B cell (primary cell): ENCODE data around the gene DCTN4. TPM values are rescaled to one million over a fixed set of nuclear protein-coding genes. Genes with fewer than 3 reads are reported as not detected.

Experiments used
- ATAC-seq: fragments of 200-7000 bp; cut with Tn5 transposase; one replicate; pipeline ENCODE4 v1.10.0; 2021; ENCODE audit warnings: low read depth, mild to moderate bottlenecking, moderate number of reproducible peaks, moderate library complexity
- CTCF ChIA-PET: fragments of 350-600 bp; sonication (Branson Sonifier 250); formaldehyde crosslinking; loops from one replicate; lab custom pipeline; 2021; ENCODE audit warnings: antibody characterized with exemption, inconsistent platforms; lab: Charles Lee
- POLR2A ChIA-PET: fragments of 350-600 bp; sonication (Branson Sonifier 250); formaldehyde crosslinking; loops from one replicate; lab custom pipeline; 2021; ENCODE audit warnings: antibody characterized with exemption; lab: Charles Lee
- DNase-seq: peaks from one replicate; pipeline ENCODE4 v3.0.0; 2013
- H2AFZ ChIP-seq: 2 replicates; pipeline ENCODE4 v1.6.1; 2012; ENCODE audit warnings: mild to moderate bottlenecking, low read depth, low read length; ENCODE audit not compliant: insufficient read depth, poor library complexity, severe bottlenecking
- H3K27ac ChIP-seq, 2 donors: 1 replicate in 1 of 2; 2 replicates in 1 of 2; pipeline ENCODE4 v1.5.1; 2012 to 2013; ENCODE audit warnings: low read length in 2 of 2, mild to moderate bottlenecking in 2 of 2, moderate library complexity in 1 of 2
- H3K27me3 ChIP-seq, 4 experiments: fragments of 200-600 bp in 1 of 4; sonication (generic) in 1 of 4; replicated peaks in 1 of 4; 1 replicate in 2 of 4; 2 replicates in 2 of 4; pipeline versions ENCODE4 v1.6.1 to v1.7.0; 2013 to 2016; ENCODE audit warnings: low read length in 3 of 4, mild to moderate bottlenecking in 2 of 4, mixed read lengths in 1 of 4, moderate library complexity in 1 of 4; ENCODE audit not compliant: insufficient read depth in 4 of 4, control insufficient read depth in 3 of 4; ENCODE audit errors: control extremely low read depth in 1 of 4
- H3K36me3 ChIP-seq, 2 experiments: replicated peaks in 1 of 2; 1 replicate in 1 of 2; 2 replicates in 1 of 2; pipeline versions ENCODE4 v1.6.1 to v1.7.1; 2013; ENCODE audit warnings: low read length in 1 of 2; ENCODE audit not compliant: insufficient read depth in 2 of 2, control insufficient read depth in 1 of 2; ENCODE audit errors: control extremely low read depth in 1 of 2, extremely low read depth in 1 of 2
- H3K4me1 ChIP-seq, 2 donors: fragments of 200-600 bp in 1 of 2; sonication (generic) in 1 of 2; 1 replicate in 1 of 2; 2 replicates in 1 of 2; pipeline versions ENCODE4 v1.5.1 to v1.6.1; 2013 to 2017; ENCODE audit warnings: low read length in 2 of 2; ENCODE audit not compliant: control insufficient read depth in 2 of 2, insufficient read depth in 2 of 2
- H3K4me2 ChIP-seq: replicated peaks from 2 replicates; pipeline ENCODE3; 2012; ENCODE audit warnings: mild to moderate bottlenecking, low read depth, low read length; ENCODE audit not compliant: poor library complexity, severe bottlenecking
- H3K4me3 ChIP-seq, 5 experiments: fragments of 200-600 bp in 1 of 5; sonication (generic) in 1 of 5; 1 replicate in 3 of 5; 2 replicates in 2 of 5; pipeline versions ENCODE4 v1.5.1 to v1.7.0; 2011 to 2016; ENCODE audit warnings: low read length in 4 of 5, mild to moderate bottlenecking in 4 of 5, low read depth in 2 of 5, control low read depth in 1 of 5, moderate library complexity in 1 of 5; ENCODE audit not compliant: insufficient read depth in 1 of 5; ENCODE audit errors: control extremely low read depth in 1 of 5, extremely low read depth in 1 of 5
- H3K79me2 ChIP-seq: fragments of 200-600 bp; sonication (generic); one replicate; pipeline ENCODE4 v1.6.0; 2016; ENCODE audit warnings: low read length; ENCODE audit not compliant: control insufficient read depth, insufficient read depth
- H3K9ac ChIP-seq: fragments of 200-600 bp; sonication (generic); 2 replicates; pipeline ENCODE4 v1.6.1; 2017; ENCODE audit warnings: mild to moderate bottlenecking, low read length, moderate library complexity
- H3K9me3 ChIP-seq, 3 donors: one replicate each; pipeline versions ENCODE4 v1.6.1 to v1.7.1; 2013; ENCODE audit warnings: low read length in 2 of 3; ENCODE audit not compliant: control insufficient read depth in 2 of 3, insufficient read depth in 1 of 3; ENCODE audit errors: control extremely low read depth in 1 of 3
- H4K20me1 ChIP-seq: 2 replicates; pipeline ENCODE4 v1.6.0; 2012; ENCODE audit warnings: mild to moderate bottlenecking, low read length; ENCODE audit not compliant: insufficient read depth, control insufficient read depth, poor library complexity, severe bottlenecking
- H3K27ac Mint-ChIP-seq: one replicate; pipeline ENCODE4 v1.8.0; 2021; ENCODE audit warnings: mixed read lengths
- H3K27me3 Mint-ChIP-seq: one replicate; pipeline ENCODE4 v1.8.0; 2021; ENCODE audit warnings: mixed read lengths
- H3K4me1 Mint-ChIP-seq: one replicate; pipeline ENCODE4 v1.8.0; 2021; ENCODE audit warnings: mixed read lengths
- H3K4me3 Mint-ChIP-seq: one replicate; pipeline ENCODE4 v1.8.0; 2021; ENCODE audit warnings: mixed read lengths
- H3K9me3 Mint-ChIP-seq: one replicate; pipeline ENCODE4 v1.8.0; 2022; ENCODE audit warnings: mixed read lengths; ENCODE audit not compliant: insufficient read depth
- EZH2 ChIP-seq: IDR thresholded peaks from 2 replicates; pipeline ENCODE4 v1.6.1; 2012; ENCODE audit warnings: borderline replicate concordance, low read depth, mild to moderate bottlenecking, moderate library complexity, low read length; ENCODE audit not compliant: insufficient read depth, poor library complexity, severe bottlenecking
- WGBS: methylation state at CpG from one replicate; pipeline ENCODE4 v1.1.5; 2013; ENCODE audit warnings: missing lambda C conversion rate; ENCODE audit not compliant: insufficient coverage; 5-methylcytosine and 5-hydroxymethylcytosine counted together
- intact Hi-C: fragments of 100-400 bp; cut with micrococcal nuclease; formaldehyde crosslinking; loops from one replicate; pipeline ENCODE4 v1.10.0; 2022
- polyA plus RNA-seq: library from polyadenylated mRNA; depleted of rRNA; stranded (reverse); fragments of >200 nt; gene quantifications from 2 replicates; pipeline ENCODE4 v1.2.3, GENCODE V29; 2012
- total RNA-seq, 2 donors: library from RNA; stranded (reverse); fragments of 120-200 nt in 1 of 2; gene quantifications; 1 replicate in 1 of 2; 2 replicates in 1 of 2; pipeline versions ENCODE4 v1.2.3 to v1.2.4, GENCODE V29; 2013 to 2022
- TF ChIP-seq, protein P1 (sequence below): fragments of 200-600 bp; IDR thresholded peaks from one replicate; pipeline ENCODE4 v1.8.0; 2022; ENCODE audit warnings: antibody characterized with exemption, mild to moderate bottlenecking

The DCTN4 gene
- total and polyA plus RNA-seq, 2 donors (not counting 1 experiment from before 2014, with no cell fraction given): 11.2 to 54.4 TPM

DNA sequence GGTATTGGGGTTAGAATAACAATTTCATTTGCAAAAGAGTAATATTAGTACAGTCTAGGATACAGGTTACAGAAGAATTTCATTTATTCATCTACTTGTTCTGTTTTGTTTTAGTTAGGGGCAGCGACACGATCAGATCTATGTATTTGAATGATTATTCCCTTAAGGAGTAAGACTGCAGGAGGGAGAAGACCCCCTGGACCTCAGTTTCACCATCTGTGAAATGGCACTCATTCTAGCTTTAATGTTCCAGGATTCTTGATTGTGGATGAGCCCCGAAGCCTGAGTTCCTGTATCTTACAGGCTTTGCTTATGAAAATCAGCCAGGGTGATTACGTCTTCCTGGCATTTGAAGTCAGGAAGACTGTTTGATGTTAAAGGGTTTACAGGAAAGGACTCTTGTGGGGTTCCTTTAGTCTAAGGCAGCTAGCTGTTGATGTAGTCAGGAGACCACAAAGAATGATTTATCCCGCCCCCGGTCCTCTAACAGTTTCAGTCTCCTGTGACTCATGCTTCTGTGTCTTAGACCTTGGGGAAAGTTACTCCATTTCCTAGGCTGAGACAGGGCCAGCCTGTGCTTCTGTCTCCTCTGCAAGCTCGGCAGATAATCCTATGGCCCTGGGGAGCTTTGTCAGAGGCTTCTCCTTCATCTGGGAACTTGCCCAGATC, 31.3 kb upstream of the DCTN4 start:
- Histone ChIP-seq H3K9me3 (no peaks in the 10 kb centered on the region), H3K9ac (no peak overlapping the region), H3K36me3 (no peaks in the 10 kb centered on the region), H3K4me2 (no peak overlapping the region), H3K27ac (no peak overlapping the region), H2AFZ (no peak overlapping the region), H3K4me3 (no peak overlapping the region), H3K27me3 (peaks cover 0 to 22% (median 13%) of the 10 kb centered on the region in 4 experiments), H3K79me2 (no peaks in the 10 kb centered on the region), H3K4me1 (no peaks in the 10 kb centered on the region), H4K20me1 (no peaks in the 10 kb centered on the region)
- 3% methylated on average over 5 of the region's 7 CpGs for WGBS
- Mint-ChIP-seq H3K27me3 (peaks cover 62% of the 10 kb centered on the region), H3K27ac (no peak overlapping the region), H3K9me3 (no peaks in the 10 kb centered on the region), H3K4me1 (no peaks in the 10 kb centered on the region), H3K4me3 (no peak overlapping the region)
- TF ChIP-seq, protein P1, sequence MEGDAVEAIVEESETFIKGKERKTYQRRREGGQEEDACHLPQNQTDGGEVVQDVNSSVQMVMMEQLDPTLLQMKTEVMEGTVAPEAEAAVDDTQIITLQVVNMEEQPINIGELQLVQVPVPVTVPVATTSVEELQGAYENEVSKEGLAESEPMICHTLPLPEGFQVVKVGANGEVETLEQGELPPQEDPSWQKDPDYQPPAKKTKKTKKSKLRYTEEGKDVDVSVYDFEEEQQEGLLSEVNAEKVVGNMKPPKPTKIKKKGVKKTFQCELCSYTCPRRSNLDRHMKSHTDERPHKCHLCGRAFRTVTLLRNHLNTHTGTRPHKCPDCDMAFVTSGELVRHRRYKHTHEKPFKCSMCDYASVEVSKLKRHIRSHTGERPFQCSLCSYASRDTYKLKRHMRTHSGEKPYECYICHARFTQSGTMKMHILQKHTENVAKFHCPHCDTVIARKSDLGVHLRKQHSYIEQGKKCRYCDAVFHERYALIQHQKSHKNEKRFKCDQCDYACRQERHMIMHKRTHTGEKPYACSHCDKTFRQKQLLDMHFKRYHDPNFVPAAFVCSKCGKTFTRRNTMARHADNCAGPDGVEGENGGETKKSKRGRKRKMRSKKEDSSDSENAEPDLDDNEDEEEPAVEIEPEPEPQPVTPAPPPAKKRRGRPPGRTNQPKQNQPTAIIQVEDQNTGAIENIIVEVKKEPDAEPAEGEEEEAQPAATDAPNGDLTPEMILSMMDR: no peak
- no peak for TF ChIP-seq EZH2
- ATAC-seq (no peak), DNase-seq (no peak)
- CTCF ChIA-PET: interaction anchor here (1.1 to 1.9 kb wide), 2 partner anchors 11 to 12 kb away, joined by 3 to 15 read pairs; partner anchors contain the start of gene SMIM3
- intact Hi-C loops: no loop called here
- POLR2A ChIA-PET: interaction anchor here (0.7 kb wide), 1 partner anchor 9 kb away, joined by 3 read pairs; no protein-coding TSS in a partner anchor

DNA sequence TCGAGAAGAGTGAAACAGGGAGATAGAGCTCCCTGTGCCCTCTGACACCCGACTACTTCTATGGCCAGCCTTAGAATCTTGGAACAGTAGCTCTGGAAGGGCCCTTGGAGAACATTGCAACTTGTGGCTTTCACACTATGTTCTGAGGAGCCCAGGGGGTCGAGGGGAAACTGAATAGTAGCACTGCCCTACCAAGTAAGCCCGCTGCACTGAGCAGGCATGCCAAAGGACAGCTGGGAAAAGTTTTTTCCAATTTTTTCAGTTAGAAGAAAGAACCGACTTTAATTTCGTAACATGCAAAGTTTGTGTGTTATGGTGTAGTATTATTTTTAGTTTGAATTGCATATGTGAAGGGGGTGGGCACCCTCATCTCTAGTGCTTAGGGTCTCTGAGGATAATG, 30.6 kb upstream of the DCTN4 start:
- H3K4me2 ChIP-seq: no peak overlapping the region
- no peak for ATAC-seq
- Mint-ChIP-seq H3K4me3 (no peak overlapping the region), H3K9me3 (no peaks in the 10 kb centered on the region), H3K27me3 (peaks cover 62% of the 10 kb centered on the region), H3K27ac (no peak overlapping the region), H3K4me1 (no peaks in the 10 kb centered on the region)
- no peaks in the 10 kb centered on the region for H3K79me2 ChIP-seq
- intact Hi-C loops: no loop called here
- TF ChIP-seq EZH2: no peak
- TF ChIP-seq, protein P1: no peak
- ChIA-PET CTCF (interaction anchor here (0.7 to 1.9 kb wide), 4 partner anchors 11 to 569 kb away, joined by 3 to 15 read pairs (median 4); partner anchors contain the start of gene SMIM3), POLR2A (no interaction called here)
- H3K36me3 ChIP-seq: no peaks in the 10 kb centered on the region
- H3K4me1 ChIP-seq: no peaks in the 10 kb centered on the region
- peaks cover 0 to 22% (median 13%) of the 10 kb centered on the region in 4 experiments for H3K27me3 ChIP-seq
- DNase-seq: no peak
- H3K4me3 ChIP-seq: no peak overlapping the region
- no peaks in the 10 kb centered on the region for H4K20me1 ChIP-seq
- WGBS: 71% methylated on average over 4 of the region's 6 CpGs
- no peaks in the 10 kb centered on the region for H3K9me3 ChIP-seq
- H3K9ac ChIP-seq: no peak overlapping the region
- no peak overlapping the region for H3K27ac ChIP-seq
- no peak overlapping the region for H2AFZ ChIP-seq
